ENCODE measurements around the gene IFRD2. TPM values are rescaled to one million over a fixed set of nuclear protein-coding genes. Genes with fewer than 3 reads are reported as not detected.

IFRD2 gene
- total RNA-seq, 6 donors from 2014 or later, result 45.4 to 126 (median 77.5) TPM

- Histone ChIP-seq H3K27ac (peak overlapping the region; percentile 94 to 97 (median 95)), H3K36me3 (peaks cover 9 to 39% (median 29%) of the 10 kb centered on the region in 4 donors), H3K27me3 (no peaks in the 10 kb centered on the region), H3K4me1 (peaks cover 43 to 71% (median 58%) of the 10 kb centered on the region in 4 donors), H3K4me3 (no peak overlapping the region), H3K9me3 (no peaks in the 10 kb centered on the region)
- TF ChIP-seq CTCF (IDR thresholded peaks at IDR 0.05) (no peak), EP300 (IDR thresholded peaks at IDR 0.05) (no peak), POLR2A (IDR thresholded peaks at IDR 0.05) (no peak), POLR2AphosphoS5 (IDR thresholded peaks at IDR 0.05) (no peak)
- no peak for ATAC-seq (ENCODE audit: low FRiP score in 2 of 2)
- no peak for DNase-seq
- 76 to 78% methylated on average over 9 to 11 of the region's 11 CpGs for WGBS, 2 donors
These were observed 33.4 kb upstream of the IFRD2 start for GRCh38 chr3:50325497-50326181.

GRCh38 chr3:50325113-50325480, 32.9 kb upstream of the IFRD2 start:
- Histone ChIP-seq H3K9me3 (no peaks in the 10 kb centered on the region), H3K27me3 (no peaks in the 10 kb centered on the region), H3K4me3 (no peak overlapping the region), H3K27ac (peak overlapping the region; percentile 94 to 97 (median 95)), H3K4me1 (peaks cover 46 to 76% (median 63%) of the 10 kb centered on the region in 4 donors), H3K36me3 (peaks cover 4 to 39% (median 24%) of the 10 kb centered on the region in 4 donors)
- ATAC-seq (ENCODE audit: low FRiP score in 2 of 2) (no peak), DNase-seq (no peak)
- 92 to 100% methylated on average over 1 to 2 of the region's 2 CpGs for WGBS, 2 donors
- TF ChIP-seq CTCF (IDR thresholded peaks at IDR 0.05) (no peak), POLR2A (IDR thresholded peaks at IDR 0.05) (no peak), POLR2AphosphoS5 (IDR thresholded peaks at IDR 0.05) (no peak), EP300 (IDR thresholded peaks at IDR 0.05) (no peak)

GRCh38 chr3:50324351-50325112, 32.3 kb upstream of the IFRD2 start:
- Histone ChIP-seq H3K4me1 (peaks cover 51 to 82% (median 69%) of the 10 kb centered on the region in 4 donors), H3K27me3 (no peaks in the 10 kb centered on the region), H3K4me3 (peak overlapping the region in 1 of 4 donors; percentile 96), H3K36me3 (peaks cover 0 to 39% (median 23%) of the 10 kb centered on the region in 4 donors), H3K27ac (peak overlapping the region; percentile 94 to 97 (median 95)), H3K9me3 (no peaks in the 10 kb centered on the region)
- 32 to 42% methylated on average over 1 to 4 of the region's 4 CpGs for WGBS, 2 donors
- ATAC-seq (ENCODE audit: low FRiP score in 2 of 2), result peak in 1 of 2 donors; percentile 32
- peak in 1 of 2 donors; percentile 75 for DNase-seq
- TF ChIP-seq CTCF (IDR thresholded peaks at IDR 0.05) (peak; percentile 86 to 95 (median 91)), POLR2AphosphoS5 (IDR thresholded peaks at IDR 0.05) (peak in 1 of 2 donors; percentile 35), POLR2A (IDR thresholded peaks at IDR 0.05) (no peak)

- ATAC-seq (ENCODE audit: low FRiP score in 2 of 2), result peak in 1 of 2 donors; percentile 23
- 20 to 63% methylated on average over 3 to 5 of the region's 5 CpGs for WGBS, 2 donors
- peak in 1 of 2 donors; percentile 74 for DNase-seq
- Histone ChIP-seq H3K27me3 (no peaks in the 10 kb centered on the region), H3K4me1 (peaks cover 60 to 84% (median 74%) of the 10 kb centered on the region in 4 donors), H3K4me3 (peak overlapping the region in 3 of 4 donors; percentile 65 to 96 (median 79)), H3K9me3 (no peaks in the 10 kb centered on the region), H3K27ac (peak overlapping the region; percentile 94 to 97 (median 95)), H3K36me3 (peaks cover 3 to 41% (median 26%) of the 10 kb centered on the region in 4 donors)
- TF ChIP-seq CTCF (IDR thresholded peaks at IDR 0.05) (peak in 5 of 6 experiments; percentile 18 to 72 (median 49)), POLR2A (IDR thresholded peaks at IDR 0.05) (peak in 2 of 4 donors; percentile 12 to 23), EP300 (IDR thresholded peaks at IDR 0.05) (peak; percentile 85 to 99 (median 96)), POLR2AphosphoS5 (IDR thresholded peaks at IDR 0.05) (peak; percentile 95 to 96)
These were observed 31.5 kb upstream of the IFRD2 start for GRCh38 chr3:50323614-50324199.

All from upper lobe of left lung (tissue), 6 donors.